ENCODE results near the gene PCDHA1. TPM values are rescaled to one million over a fixed set of nuclear protein-coding genes. Genes with fewer than 3 reads are reported as not detected.

The PCDHA1 gene
- total RNA-seq, 3 donors from 2014 or later (not counting 1 experiment from before 2014, with no cell fraction given) = not detected

GRCh38 chr5:141010047-141010793 is 224.3 kb downstream of the PCDHA1 start:
- Histone ChIP-seq H3K4me3 (ENCODE audit: low read length) (no peak overlapping the region), H3K4me1 (ENCODE audit: control insufficient read depth, insufficient read depth, low read length) (no peaks in the 10 kb centered on the region), H3K36me3 (ENCODE audit: control insufficient read depth, insufficient read depth, low read length) (no peaks in the 10 kb centered on the region), H3K9me3 (ENCODE audit: control insufficient read depth, insufficient read depth, low read length) (no peaks in the 10 kb centered on the region), H3K27ac (ENCODE audit: low read length) (no peak overlapping the region), H3K27me3 (ENCODE audit: control insufficient read depth, insufficient read depth, low read length) (no peaks in the 10 kb centered on the region)
- 53% methylated on average over 11 of the region's 12 CpGs for WGBS (ENCODE audit: insufficient coverage)
- no peak for DNase-seq
- no peak for ATAC-seq
- intact Hi-C loops (cut with micrococcal nuclease) = no loop called here
- Mint-ChIP-seq H3K27ac (no peak overlapping the region), H3K36me3 (no peaks in the 10 kb centered on the region), H3K9me3 (peaks cover 8 to 11% of the 10 kb centered on the region in 2 donors), H3K27me3 (ENCODE audit: low read depth in 2 of 2) (no peaks in the 10 kb centered on the region), H3K4me1 (no peaks in the 10 kb centered on the region), H3K4me3 (no peak overlapping the region)
- no peak for TF ChIP-seq CTCF (IDR thresholded peaks at IDR 0.05)

GRCh38 chr5:141017943-141018342 is 232.0 kb downstream of the PCDHA1 start:
- Mint-ChIP-seq H3K9me3 (peaks cover 2 to 3% of the 10 kb centered on the region in 2 donors), H3K27me3 (ENCODE audit: low read depth in 2 of 2) (no peaks in the 10 kb centered on the region), H3K36me3 (no peaks in the 10 kb centered on the region), H3K4me3 (no peak overlapping the region), H3K4me1 (no peaks in the 10 kb centered on the region), H3K27ac (no peak overlapping the region)
- DNase-seq = no peak
- Histone ChIP-seq H3K27ac (ENCODE audit: low read length) (no peak overlapping the region), H3K4me3 (ENCODE audit: low read length) (no peak overlapping the region), H3K9me3 (ENCODE audit: control insufficient read depth, insufficient read depth, low read length) (no peaks in the 10 kb centered on the region), H3K27me3 (ENCODE audit: control insufficient read depth, insufficient read depth, low read length) (no peaks in the 10 kb centered on the region), H3K36me3 (ENCODE audit: control insufficient read depth, insufficient read depth, low read length) (no peaks in the 10 kb centered on the region), H3K4me1 (ENCODE audit: control insufficient read depth, insufficient read depth, low read length) (no peaks in the 10 kb centered on the region)
- no peak for ATAC-seq
- no peak for TF ChIP-seq CTCF (IDR thresholded peaks at IDR 0.05)
- intact Hi-C loops (cut with micrococcal nuclease) = no loop called here

- no CpG with 5 or more reads among the region's 1 CpG for WGBS (ENCODE audit: insufficient coverage)
- Histone ChIP-seq H3K27ac (ENCODE audit: low read length) (no peak overlapping the region), H3K36me3 (ENCODE audit: control insufficient read depth, insufficient read depth, low read length) (no peaks in the 10 kb centered on the region), H3K9me3 (ENCODE audit: control insufficient read depth, insufficient read depth, low read length) (no peaks in the 10 kb centered on the region), H3K27me3 (ENCODE audit: control insufficient read depth, insufficient read depth, low read length) (no peaks in the 10 kb centered on the region), H3K4me3 (ENCODE audit: low read length) (no peak overlapping the region), H3K4me1 (ENCODE audit: control insufficient read depth, insufficient read depth, low read length) (no peaks in the 10 kb centered on the region)
- ATAC-seq = no peak
- no peak for TF ChIP-seq CTCF (IDR thresholded peaks at IDR 0.05)
- H3K4me1 Mint-ChIP-seq = no peaks in the 10 kb centered on the region
- DNase-seq = no peak
- intact Hi-C loops (cut with micrococcal nuclease) = no loop called here
- H3K36me3 Mint-ChIP-seq = peaks cover 4% of the 10 kb centered on the region
- H3K27ac Mint-ChIP-seq = no peak overlapping the region
- H3K4me3 Mint-ChIP-seq = no peak overlapping the region
- no peaks in the 10 kb centered on the region for H3K27me3 Mint-ChIP-seq (ENCODE audit: low read depth in 2 of 2)
- peaks cover 8% of the 10 kb centered on the region in 2 donors for H3K9me3 Mint-ChIP-seq
Observed at GRCh38 chr5:141022384-141022783, 236.4 kb downstream of the PCDHA1 start.

- no peak for ATAC-seq
- no peaks in the 10 kb centered on the region for H3K36me3 ChIP-seq (ENCODE audit: control insufficient read depth, insufficient read depth, low read length)
- no peak for TF ChIP-seq CTCF (IDR thresholded peaks at IDR 0.05)
Observed at GRCh38 chr5:141031006-141031405, 245.1 kb downstream of the PCDHA1 start.

More at GRCh38 chr5:141031006-141031405, 245.1 kb downstream of the PCDHA1 start:
- Mint-ChIP-seq H3K9me3 (peaks cover 2 to 7% of the 10 kb centered on the region in 2 donors), H3K27me3 (ENCODE audit: low read depth in 2 of 2) (no peaks in the 10 kb centered on the region), H3K27ac (no peak overlapping the region), H3K4me3 (no peak overlapping the region), H3K36me3 (no peaks in the 10 kb centered on the region), H3K4me1 (no peaks in the 10 kb centered on the region)
- Histone ChIP-seq H3K27ac (ENCODE audit: low read length) (no peak overlapping the region), H3K27me3 (ENCODE audit: control insufficient read depth, insufficient read depth, low read length) (no peaks in the 10 kb centered on the region), H3K4me3 (ENCODE audit: low read length) (no peak overlapping the region), H3K9me3 (ENCODE audit: control insufficient read depth, insufficient read depth, low read length) (no peaks in the 10 kb centered on the region), H3K4me1 (ENCODE audit: control insufficient read depth, insufficient read depth, low read length) (no peaks in the 10 kb centered on the region)
- WGBS (ENCODE audit: insufficient coverage) = 92% methylated on average over 12 of the region's 15 CpGs
- DNase-seq = no peak
- intact Hi-C loops (cut with micrococcal nuclease) = no loop called here
